Psoas muscle (tissue), 8 donors: ENCODE data around the gene SPRED1. TPM values are rescaled to one million over a fixed set of nuclear protein-coding genes. Genes with fewer than 3 reads are reported as not detected.
"Not testable (repeated sequence)": the region's sequence is repeated elsewhere in the genome, so short reads cannot be mapped to it uniquely, and the experiment has no call there.

Experiments
- ATAC-seq, 4 donors: fragments of 200-7000 bp; cut with Tn5 transposase; one replicate each; pipeline ENCODE4 v1.9.1; 2020; ENCODE audit warnings: moderate library complexity in 3 of 4, mild to moderate bottlenecking in 2 of 4
- DNase-seq, 2 donors: peaks; one replicate each; pipeline ENCODE4 v3.0.0-alpha.2; 2020
- H3K27ac ChIP-seq: fragments of 200-600 bp; one replicate; pipeline ENCODE4 v1.8.0; 2022
- H3K27me3 ChIP-seq, 3 donors: fragments of 200-600 bp in 1 of 3; one replicate each; pipeline versions ENCODE4 v1.6.1 to v1.8.0; 2013 to 2022; ENCODE audit warnings: low read length in 2 of 3, mild to moderate bottlenecking in 2 of 3, moderate library complexity in 1 of 3; ENCODE audit not compliant: insufficient read depth in 3 of 3
- H3K36me3 ChIP-seq, 2 donors: fragments of 200-600 bp in 1 of 2; one replicate each; pipeline versions ENCODE4 v1.6.1 to v1.8.0; 2013 to 2022; ENCODE audit warnings: low read depth in 1 of 2, mild to moderate bottlenecking in 1 of 2, moderate library complexity in 1 of 2; ENCODE audit not compliant: insufficient read depth in 1 of 2
- H3K4me1 ChIP-seq: fragments of 200-600 bp; one replicate; pipeline ENCODE4 v1.8.0; 2022
- H3K4me3 ChIP-seq: fragments of 200-600 bp; one replicate; pipeline ENCODE4 v1.8.0; 2022; ENCODE audit warnings: mild to moderate bottlenecking
- H3K9me3 ChIP-seq: fragments of 200-600 bp; one replicate; pipeline ENCODE4 v1.8.0; 2022
- WGBS, 3 donors: extraction: QIAGEN DNeasy Blood & Tissue Kit; methylation state at CpG; one replicate each; pipeline versions ENCODE4 v1.1.6 to v1.1.7; 2013; 5-methylcytosine and 5-hydroxymethylcytosine counted together
- intact Hi-C, 2 donors: fragments of 100-400 bp; cut with DNase I; formaldehyde crosslinking; loops; one replicate each; pipeline versions ENCODE4 v1.11.0 to v1.14.2; 2022
- polyA plus RNA-seq, 3 donors: library from polyadenylated mRNA; stranded (reverse); fragments of 200-250 nt; gene quantifications; one replicate each; pipeline ENCODE4 v1.2.3, GENCODE V29; 2013
- total RNA-seq, 4 donors: library from RNA; stranded (reverse); fragmentation: NEBNext Ultra II Directional in 2 of 4; extraction: Animal tissue kit (Norgen Biotek cat#: 25700) in 2 of 4; gene quantifications; one replicate each; pipeline versions ENCODE4 v1.2.1 to v1.2.4, GENCODE V29; 2021 to 2023
- TF ChIP-seq, protein P1 (sequence below): fragments of 200-600 bp; IDR thresholded peaks from one replicate; pipeline ENCODE4 v1.8.0; 2022; ENCODE audit warnings: antibody characterized with exemption
- donor health status: healthy with polysubstance abuse.
- donor health status: DM: no; HTN: no; CAD: no; lungs with moderate emphysema.
- donor health status: Bipolar disorder and iron deficiency.
- donor health status: healthy.
- donor health status: DM: yes; HTN: yes; CAD: no.
- donor health status: DM: no; HTN: no; CAD: no.
- donor health status: DM: no; HTN: no; CAD: no.
- donor health status: DM: yes; HTN: yes; CAD: no.

SPRED1 gene
- total and polyA plus RNA-seq, 7 donors, result 0.98 to 7.1 (median 4.2) TPM

DNA sequence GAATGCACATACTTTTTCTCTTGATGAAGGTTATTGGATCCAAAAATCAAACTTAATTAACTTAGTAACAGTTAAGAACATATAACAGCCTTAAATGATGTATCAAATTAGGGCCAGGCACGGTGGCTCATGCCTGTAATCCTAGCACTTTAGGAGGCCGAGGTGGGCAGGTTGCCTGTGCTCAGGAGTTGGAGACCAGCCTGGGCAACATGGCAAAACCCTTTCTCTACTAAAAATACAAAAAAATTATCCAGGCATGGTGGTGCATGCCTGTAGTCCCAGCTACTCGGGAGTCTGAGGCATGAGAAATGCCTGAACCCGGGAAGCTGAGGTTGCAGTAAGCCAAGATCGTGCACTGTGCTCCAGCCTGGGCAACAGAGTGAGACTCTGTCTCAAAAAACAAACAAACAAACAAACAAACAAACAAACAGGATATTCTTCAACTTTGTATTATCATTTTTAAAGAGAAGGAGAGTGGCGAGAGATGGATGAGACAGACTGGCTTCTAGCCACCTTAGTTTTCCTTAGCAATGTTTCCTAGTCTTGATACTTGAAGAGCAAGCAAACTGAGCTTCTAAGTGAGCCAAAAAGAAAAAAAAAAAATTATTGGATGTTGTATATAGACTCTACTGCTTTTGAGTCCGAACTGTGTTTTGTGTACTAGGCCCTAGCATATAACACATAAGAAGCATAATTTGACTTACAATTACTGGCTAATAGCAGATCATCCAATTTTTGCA lies 13.8 kb downstream of the SPRED1 start:
- no peak overlapping the region for H3K27ac ChIP-seq
- H3K27me3 ChIP-seq, result no peaks in the 10 kb centered on the region
- TF ChIP-seq, protein P1, sequence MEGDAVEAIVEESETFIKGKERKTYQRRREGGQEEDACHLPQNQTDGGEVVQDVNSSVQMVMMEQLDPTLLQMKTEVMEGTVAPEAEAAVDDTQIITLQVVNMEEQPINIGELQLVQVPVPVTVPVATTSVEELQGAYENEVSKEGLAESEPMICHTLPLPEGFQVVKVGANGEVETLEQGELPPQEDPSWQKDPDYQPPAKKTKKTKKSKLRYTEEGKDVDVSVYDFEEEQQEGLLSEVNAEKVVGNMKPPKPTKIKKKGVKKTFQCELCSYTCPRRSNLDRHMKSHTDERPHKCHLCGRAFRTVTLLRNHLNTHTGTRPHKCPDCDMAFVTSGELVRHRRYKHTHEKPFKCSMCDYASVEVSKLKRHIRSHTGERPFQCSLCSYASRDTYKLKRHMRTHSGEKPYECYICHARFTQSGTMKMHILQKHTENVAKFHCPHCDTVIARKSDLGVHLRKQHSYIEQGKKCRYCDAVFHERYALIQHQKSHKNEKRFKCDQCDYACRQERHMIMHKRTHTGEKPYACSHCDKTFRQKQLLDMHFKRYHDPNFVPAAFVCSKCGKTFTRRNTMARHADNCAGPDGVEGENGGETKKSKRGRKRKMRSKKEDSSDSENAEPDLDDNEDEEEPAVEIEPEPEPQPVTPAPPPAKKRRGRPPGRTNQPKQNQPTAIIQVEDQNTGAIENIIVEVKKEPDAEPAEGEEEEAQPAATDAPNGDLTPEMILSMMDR, result no peak
- no peaks in the 10 kb centered on the region for H3K9me3 ChIP-seq
- H3K4me1 ChIP-seq, result no peaks in the 10 kb centered on the region
- no peak overlapping the region for H3K4me3 ChIP-seq
- no peak for DNase-seq
- 18 to 46% (median 28%) methylated on average over 7 of the region's 7 CpGs for WGBS, 3 donors
- intact Hi-C loops, result loop anchor here in 1 of 2 donors (10.0 kb wide), 1 partner anchor 58 kb away; no protein-coding TSS in a partner anchor
- no peaks in the 10 kb centered on the region for H3K36me3 ChIP-seq
- no peak for ATAC-seq

DNA sequence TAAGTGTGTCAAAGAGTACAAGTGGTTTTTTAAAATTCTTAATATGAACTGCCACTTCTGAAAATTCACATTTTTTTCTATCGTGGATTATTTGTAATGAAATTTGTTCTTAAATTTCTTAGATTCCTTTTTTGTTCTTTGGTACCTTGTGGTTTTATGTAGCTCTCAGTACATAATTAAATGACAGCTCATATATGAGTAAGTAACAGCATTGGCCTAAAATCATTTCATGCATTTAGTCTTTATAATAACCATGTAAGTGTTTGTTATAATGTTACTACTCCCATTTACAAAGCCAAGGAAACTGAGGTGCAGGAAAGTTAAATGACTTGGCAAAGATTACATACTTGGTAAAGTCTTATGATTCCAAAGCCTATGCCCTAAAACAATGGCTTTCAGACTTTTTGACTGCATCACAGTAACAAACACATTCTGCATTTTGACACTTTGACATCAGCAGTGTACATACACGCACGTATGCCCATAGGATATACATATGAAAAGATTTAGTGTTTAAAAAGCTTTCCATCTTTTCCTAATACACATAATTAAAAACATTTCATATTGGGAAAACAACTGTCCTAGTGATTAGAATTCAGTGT lies 14.9 kb downstream of the SPRED1 start:
- ATAC-seq (no peak), DNase-seq (no peak)
- Histone ChIP-seq H3K9me3 (no peaks in the 10 kb centered on the region), H3K27ac (no peak overlapping the region), H3K4me3 (no peak overlapping the region), H3K4me1 (no peaks in the 10 kb centered on the region), H3K27me3 (no peaks in the 10 kb centered on the region), H3K36me3 (no peaks in the 10 kb centered on the region)
- WGBS, 3 donors, result 71 to 86% (median 82%) methylated on average over 3 of the region's 3 CpGs
- intact Hi-C loops, result loop anchor here in 1 of 2 donors (10.0 kb wide), 1 partner anchor 57 kb away; no protein-coding TSS in a partner anchor
- TF ChIP-seq, protein P1, result no peak

DNA sequence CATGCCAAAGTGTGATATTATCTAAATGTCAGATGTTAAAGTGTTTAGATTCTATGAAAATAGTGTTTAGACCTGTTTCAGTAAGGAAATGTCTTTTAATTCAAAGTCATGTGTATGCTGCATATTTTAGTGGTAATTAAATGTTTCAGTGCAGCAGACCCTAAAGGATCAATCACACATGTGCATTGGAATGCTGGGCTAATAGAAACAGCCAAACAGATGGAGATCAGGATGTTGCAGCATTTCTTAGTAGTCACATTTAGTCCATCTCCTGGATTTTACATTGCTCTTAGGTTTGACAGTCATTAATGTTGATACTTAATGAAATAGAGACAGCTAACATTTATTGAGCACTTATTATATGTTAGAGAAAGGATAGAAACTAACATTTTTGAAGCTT lies 18.5 kb downstream of the SPRED1 start:
- no peaks in the 10 kb centered on the region for H3K27me3 ChIP-seq
- H3K36me3 ChIP-seq, result no peaks in the 10 kb centered on the region
- intact Hi-C loops, result no loop called here
- TF ChIP-seq, protein P1, result no peak
- no peaks in the 10 kb centered on the region for H3K9me3 ChIP-seq
- no peak overlapping the region for H3K4me3 ChIP-seq
- peaks cover 11% of the 10 kb centered on the region for H3K4me1 ChIP-seq
- no peak overlapping the region for H3K27ac ChIP-seq
- no peak for ATAC-seq
- no peak for DNase-seq

DNA sequence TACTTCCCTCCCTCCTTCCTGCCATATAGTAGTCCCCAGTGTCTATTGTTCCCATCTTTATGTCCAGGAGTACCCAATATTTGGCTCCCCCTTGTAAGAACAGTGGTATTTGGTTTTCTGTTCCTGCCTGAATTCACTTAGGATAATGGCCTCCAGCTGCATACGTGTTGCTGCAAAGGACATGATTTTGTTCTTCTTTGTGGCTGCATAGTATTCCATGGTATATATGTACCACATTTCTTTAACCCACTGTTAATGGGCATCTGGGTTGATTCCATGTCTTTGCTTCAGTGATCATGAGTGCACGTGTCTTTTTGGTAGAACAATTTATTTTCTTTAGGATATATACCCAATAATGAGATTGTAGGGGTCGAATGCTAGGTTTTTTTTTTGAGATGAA lies 19.3 kb downstream of the SPRED1 start:
- TF ChIP-seq, protein P1, result no peak
- H3K27me3 ChIP-seq, result no peaks in the 10 kb centered on the region
- WGBS, 3 donors, result 91 to 96% (median 94%) methylated on average over 3 of the region's 3 CpGs
- ATAC-seq (no peak), DNase-seq (no peak)
- H3K4me1 ChIP-seq, result peaks cover 11% of the 10 kb centered on the region
- no peaks in the 10 kb centered on the region for H3K36me3 ChIP-seq
- H3K27ac ChIP-seq, result no peak overlapping the region
- H3K4me3 ChIP-seq, result no peak overlapping the region
- intact Hi-C loops, result no loop called here
- no peaks in the 10 kb centered on the region for H3K9me3 ChIP-seq

DNA sequence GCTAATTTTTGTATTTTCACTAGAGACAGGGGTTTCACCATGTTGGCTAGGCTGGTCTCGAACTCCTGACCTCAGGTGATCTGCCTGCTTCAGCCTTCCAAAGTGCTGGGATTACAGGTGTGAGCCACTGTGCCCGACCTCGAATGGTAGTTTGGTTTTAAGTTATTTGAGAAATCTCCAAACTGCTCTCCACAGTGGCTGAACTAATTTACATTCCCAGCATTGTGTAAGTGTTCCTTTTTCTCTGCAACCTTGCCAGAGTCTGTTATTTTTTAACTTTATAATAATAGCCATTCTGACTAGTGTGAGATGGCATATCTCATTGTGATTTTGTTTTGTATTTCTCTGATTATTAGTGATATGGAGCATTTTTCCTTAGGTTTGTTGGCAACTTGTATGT lies 19.8 kb downstream of the SPRED1 start:
- DNase-seq, H3K4me3 ChIP-seq, H3K9me3 ChIP-seq, ATAC-seq, H3K36me3 ChIP-seq, H3K27ac ChIP-seq, H3K27me3 ChIP-seq, intact Hi-C loops: not testable (repeated sequence)
- H3K4me1 ChIP-seq, result peaks cover 11% of the 10 kb centered on the region
- 50 to 72% (median 72%) methylated on average over 3 of the region's 3 CpGs for WGBS, 3 donors
